WTC11 (cell line): Measurements from ENCODE around the gene C3orf85.

Source experiments
- ATF1 ChIP-seq: sonication (generic); formaldehyde crosslinking; IDR thresholded peaks from 2 replicates; pipeline ENCODE4 v1.8.1; 2023; ENCODE audit warnings: mild to moderate bottlenecking, moderate library complexity, missing genetic modification reagents
- CREB1 ChIP-seq: sonication (generic); formaldehyde crosslinking; IDR thresholded peaks from 2 replicates; pipeline ENCODE4 v1.8.0; 2023; ENCODE audit warnings: mild to moderate bottlenecking, missing genetic modification reagents
- HMGA2 ChIP-seq: fragments of 250-450 bp; sonication (Bioruptor Pico); IDR thresholded peaks from 2 replicates; pipeline ENCODE4 v1.4.0; 2021; ENCODE audit warnings: mild to moderate bottlenecking, moderate library complexity
- JAZF1 ChIP-seq: fragments of 250-450 bp; sonication (Bioruptor Pico); IDR thresholded peaks from 2 replicates; pipeline ENCODE4 v1.9.0; 2021; ENCODE audit warnings: moderate library complexity, mild to moderate bottlenecking, inconsistent platforms
- PRRX2 ChIP-seq: fragments of 250-450 bp; sonication (Bioruptor Pico); IDR thresholded peaks from 2 replicates; pipeline ENCODE4 v1.8.0; 2021; ENCODE audit warnings: mild to moderate bottlenecking
- ZBTB21 ChIP-seq: sonication (generic); formaldehyde crosslinking; IDR thresholded peaks from 2 replicates; pipeline ENCODE4 v1.8.1; 2023; ENCODE audit warnings: mild to moderate bottlenecking, missing genetic modification reagents, borderline replicate concordance
- TF ChIP-seq, protein P1 (sequence below): fragments of 200-600 bp; IDR thresholded peaks from 2 replicates; pipeline ENCODE4 v1.8.0; 2022; ENCODE audit warnings: antibody characterized with exemption
- TF ChIP-seq, protein P2 (sequence below): sonication (generic); formaldehyde crosslinking; IDR thresholded peaks from 2 replicates; pipeline ENCODE4 v1.8.1; 2023; ENCODE audit warnings: mild to moderate bottlenecking, missing genetic modification reagents
- TF ChIP-seq, protein P3 (sequence below): sonication (generic); formaldehyde crosslinking; IDR thresholded peaks from 2 replicates; pipeline ENCODE4 v1.8.0; 2022; ENCODE audit warnings: mild to moderate bottlenecking, missing genetic modification reagents
- TF ChIP-seq, protein P4 (sequence below): sonication (generic); formaldehyde crosslinking; IDR thresholded peaks from 2 replicates; pipeline ENCODE4 v1.8.1; 2023; ENCODE audit warnings: mild to moderate bottlenecking, moderate library complexity, missing genetic modification reagents
- TF ChIP-seq, protein P5 (sequence below): sonication (generic); formaldehyde crosslinking; IDR thresholded peaks from 2 replicates; pipeline ENCODE4 v1.8.0; 2022; ENCODE audit warnings: mild to moderate bottlenecking, missing genetic modification reagents
- TF ChIP-seq, protein P6 (sequence below): sonication (generic); formaldehyde crosslinking; IDR thresholded peaks from 2 replicates; pipeline ENCODE4 v1.8.1; 2023; ENCODE audit warnings: mild to moderate bottlenecking, missing genetic modification reagents, moderate library complexity
- TF ChIP-seq, protein P7 (sequence below): sonication (generic); formaldehyde crosslinking; IDR thresholded peaks from 2 replicates; pipeline ENCODE4 v1.8.1; 2022; ENCODE audit warnings: mild to moderate bottlenecking, missing genetic modification reagents, moderate library complexity, borderline replicate concordance

DNA sequence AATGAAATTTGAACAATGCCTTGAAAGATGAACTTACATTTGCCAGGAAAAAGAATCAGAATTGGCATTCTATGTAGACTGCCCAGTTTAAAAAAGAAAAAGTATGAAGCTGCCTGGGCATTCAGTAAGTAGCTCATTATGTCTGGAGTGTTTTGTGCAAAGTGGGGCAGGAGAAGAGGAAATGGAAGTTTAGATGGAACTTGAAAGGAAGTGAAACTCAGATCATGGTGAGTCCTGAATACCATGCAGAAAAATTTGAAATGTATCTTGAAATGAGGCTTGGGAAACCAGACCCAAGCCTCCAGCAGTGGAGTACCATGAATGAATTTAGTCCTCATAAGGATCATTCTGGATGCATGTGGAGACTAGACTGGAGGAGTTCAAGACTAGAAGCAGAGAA, 13.8 kb upstream of the C3orf85 start:
- TF ChIP-seq, protein P1, sequence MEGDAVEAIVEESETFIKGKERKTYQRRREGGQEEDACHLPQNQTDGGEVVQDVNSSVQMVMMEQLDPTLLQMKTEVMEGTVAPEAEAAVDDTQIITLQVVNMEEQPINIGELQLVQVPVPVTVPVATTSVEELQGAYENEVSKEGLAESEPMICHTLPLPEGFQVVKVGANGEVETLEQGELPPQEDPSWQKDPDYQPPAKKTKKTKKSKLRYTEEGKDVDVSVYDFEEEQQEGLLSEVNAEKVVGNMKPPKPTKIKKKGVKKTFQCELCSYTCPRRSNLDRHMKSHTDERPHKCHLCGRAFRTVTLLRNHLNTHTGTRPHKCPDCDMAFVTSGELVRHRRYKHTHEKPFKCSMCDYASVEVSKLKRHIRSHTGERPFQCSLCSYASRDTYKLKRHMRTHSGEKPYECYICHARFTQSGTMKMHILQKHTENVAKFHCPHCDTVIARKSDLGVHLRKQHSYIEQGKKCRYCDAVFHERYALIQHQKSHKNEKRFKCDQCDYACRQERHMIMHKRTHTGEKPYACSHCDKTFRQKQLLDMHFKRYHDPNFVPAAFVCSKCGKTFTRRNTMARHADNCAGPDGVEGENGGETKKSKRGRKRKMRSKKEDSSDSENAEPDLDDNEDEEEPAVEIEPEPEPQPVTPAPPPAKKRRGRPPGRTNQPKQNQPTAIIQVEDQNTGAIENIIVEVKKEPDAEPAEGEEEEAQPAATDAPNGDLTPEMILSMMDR: no peak
- TF ChIP-seq, protein P2, sequence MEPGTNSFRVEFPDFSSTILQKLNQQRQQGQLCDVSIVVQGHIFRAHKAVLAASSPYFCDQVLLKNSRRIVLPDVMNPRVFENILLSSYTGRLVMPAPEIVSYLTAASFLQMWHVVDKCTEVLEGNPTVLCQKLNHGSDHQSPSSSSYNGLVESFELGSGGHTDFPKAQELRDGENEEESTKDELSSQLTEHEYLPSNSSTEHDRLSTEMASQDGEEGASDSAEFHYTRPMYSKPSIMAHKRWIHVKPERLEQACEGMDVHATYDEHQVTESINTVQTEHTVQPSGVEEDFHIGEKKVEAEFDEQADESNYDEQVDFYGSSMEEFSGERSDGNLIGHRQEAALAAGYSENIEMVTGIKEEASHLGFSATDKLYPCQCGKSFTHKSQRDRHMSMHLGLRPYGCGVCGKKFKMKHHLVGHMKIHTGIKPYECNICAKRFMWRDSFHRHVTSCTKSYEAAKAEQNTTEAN (CRISPR knock-in tag): no peak
- TF ChIP-seq, protein P3, sequence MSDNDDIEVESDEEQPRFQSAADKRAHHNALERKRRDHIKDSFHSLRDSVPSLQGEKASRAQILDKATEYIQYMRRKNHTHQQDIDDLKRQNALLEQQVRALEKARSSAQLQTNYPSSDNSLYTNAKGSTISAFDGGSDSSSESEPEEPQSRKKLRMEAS (CRISPR knock-in tag): no peak
- TF ChIP-seq, protein P4, sequence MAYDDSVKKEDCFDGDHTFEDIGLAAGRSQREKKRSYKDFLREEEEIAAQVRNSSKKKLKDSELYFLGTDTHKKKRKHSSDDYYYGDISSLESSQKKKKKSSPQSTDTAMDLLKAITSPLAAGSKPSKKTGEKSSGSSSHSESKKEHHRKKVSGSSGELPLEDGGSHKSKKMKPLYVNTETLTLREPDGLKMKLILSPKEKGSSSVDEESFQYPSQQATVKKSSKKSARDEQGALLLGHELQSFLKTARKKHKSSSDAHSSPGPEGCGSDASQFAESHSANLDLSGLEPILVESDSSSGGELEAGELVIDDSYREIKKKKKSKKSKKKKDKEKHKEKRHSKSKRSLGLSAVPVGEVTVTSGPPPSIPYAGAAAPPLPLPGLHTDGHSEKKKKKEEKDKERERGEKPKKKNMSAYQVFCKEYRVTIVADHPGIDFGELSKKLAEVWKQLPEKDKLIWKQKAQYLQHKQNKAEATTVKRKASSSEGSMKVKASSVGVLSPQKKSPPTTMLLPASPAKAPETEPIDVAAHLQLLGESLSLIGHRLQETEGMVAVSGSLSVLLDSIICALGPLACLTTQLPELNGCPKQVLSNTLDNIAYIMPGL (CRISPR knock-in tag): no peak
- TF ChIP-seq JAZF1: no peak
- TF ChIP-seq, protein P5, sequence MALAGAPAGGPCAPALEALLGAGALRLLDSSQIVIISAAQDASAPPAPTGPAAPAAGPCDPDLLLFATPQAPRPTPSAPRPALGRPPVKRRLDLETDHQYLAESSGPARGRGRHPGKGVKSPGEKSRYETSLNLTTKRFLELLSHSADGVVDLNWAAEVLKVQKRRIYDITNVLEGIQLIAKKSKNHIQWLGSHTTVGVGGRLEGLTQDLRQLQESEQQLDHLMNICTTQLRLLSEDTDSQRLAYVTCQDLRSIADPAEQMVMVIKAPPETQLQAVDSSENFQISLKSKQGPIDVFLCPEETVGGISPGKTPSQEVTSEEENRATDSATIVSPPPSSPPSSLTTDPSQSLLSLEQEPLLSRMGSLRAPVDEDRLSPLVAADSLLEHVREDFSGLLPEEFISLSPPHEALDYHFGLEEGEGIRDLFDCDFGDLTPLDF: no peak
- TF ChIP-seq, protein P6, sequence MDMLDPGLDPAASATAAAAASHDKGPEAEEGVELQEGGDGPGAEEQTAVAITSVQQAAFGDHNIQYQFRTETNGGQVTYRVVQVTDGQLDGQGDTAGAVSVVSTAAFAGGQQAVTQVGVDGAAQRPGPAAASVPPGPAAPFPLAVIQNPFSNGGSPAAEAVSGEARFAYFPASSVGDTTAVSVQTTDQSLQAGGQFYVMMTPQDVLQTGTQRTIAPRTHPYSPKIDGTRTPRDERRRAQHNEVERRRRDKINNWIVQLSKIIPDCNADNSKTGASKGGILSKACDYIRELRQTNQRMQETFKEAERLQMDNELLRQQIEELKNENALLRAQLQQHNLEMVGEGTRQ (CRISPR knock-in tag): no peak
- TF ChIP-seq, protein P7, sequence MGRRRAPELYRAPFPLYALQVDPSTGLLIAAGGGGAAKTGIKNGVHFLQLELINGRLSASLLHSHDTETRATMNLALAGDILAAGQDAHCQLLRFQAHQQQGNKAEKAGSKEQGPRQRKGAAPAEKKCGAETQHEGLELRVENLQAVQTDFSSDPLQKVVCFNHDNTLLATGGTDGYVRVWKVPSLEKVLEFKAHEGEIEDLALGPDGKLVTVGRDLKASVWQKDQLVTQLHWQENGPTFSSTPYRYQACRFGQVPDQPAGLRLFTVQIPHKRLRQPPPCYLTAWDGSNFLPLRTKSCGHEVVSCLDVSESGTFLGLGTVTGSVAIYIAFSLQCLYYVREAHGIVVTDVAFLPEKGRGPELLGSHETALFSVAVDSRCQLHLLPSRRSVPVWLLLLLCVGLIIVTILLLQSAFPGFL (CRISPR knock-in tag): no peak
- TF ChIP-seq ATF1 (CRISPR knock-in tag): no peak
- TF ChIP-seq PRRX2 (CRISPR knock-in tag): no peak
- TF ChIP-seq CREB1 (CRISPR knock-in tag): no peak
- TF ChIP-seq HMGA2: no peak
- TF ChIP-seq ZBTB21 (CRISPR knock-in tag): no peak
